Stimulated activated CD4-positive, alpha-beta T cell treated with anti-CD3 and anti-CD28 coated beads, Interleukin-1b, Interleukin-23, amount 100 ng/mL, for 24 hours (primary cell): ENCODE measurements around the gene SLC11A1.

Experiments used
- DNase-seq, 4 experiments: peaks; one replicate each; pipeline ENCODE4 v3.0.0-alpha.2; 2020; ENCODE audit warnings: low read depth in 4 of 4, low spot score in 1 of 4

Gene SLC11A1

DNA sequence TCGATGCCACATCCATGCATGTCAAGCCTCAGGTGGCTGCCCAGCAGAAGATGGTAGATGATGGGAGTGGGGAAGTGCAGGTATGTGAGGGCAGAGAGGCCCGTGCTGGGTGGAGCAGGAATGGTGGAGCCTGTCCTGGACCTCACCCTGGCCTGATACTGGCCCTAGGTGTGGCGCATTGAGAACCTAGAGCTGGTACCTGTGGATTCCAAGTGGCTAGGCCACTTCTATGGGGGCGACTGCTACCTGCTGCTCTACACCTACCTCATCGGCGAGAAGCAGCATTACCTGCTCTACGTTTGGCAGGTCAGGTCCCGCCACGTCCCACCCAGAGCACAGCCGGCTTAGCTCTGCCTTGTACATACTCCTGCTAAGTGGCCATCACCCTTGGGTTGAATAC is 49.8 kb downstream of the SLC11A1 start:
- DNase-seq = no peak

DNA sequence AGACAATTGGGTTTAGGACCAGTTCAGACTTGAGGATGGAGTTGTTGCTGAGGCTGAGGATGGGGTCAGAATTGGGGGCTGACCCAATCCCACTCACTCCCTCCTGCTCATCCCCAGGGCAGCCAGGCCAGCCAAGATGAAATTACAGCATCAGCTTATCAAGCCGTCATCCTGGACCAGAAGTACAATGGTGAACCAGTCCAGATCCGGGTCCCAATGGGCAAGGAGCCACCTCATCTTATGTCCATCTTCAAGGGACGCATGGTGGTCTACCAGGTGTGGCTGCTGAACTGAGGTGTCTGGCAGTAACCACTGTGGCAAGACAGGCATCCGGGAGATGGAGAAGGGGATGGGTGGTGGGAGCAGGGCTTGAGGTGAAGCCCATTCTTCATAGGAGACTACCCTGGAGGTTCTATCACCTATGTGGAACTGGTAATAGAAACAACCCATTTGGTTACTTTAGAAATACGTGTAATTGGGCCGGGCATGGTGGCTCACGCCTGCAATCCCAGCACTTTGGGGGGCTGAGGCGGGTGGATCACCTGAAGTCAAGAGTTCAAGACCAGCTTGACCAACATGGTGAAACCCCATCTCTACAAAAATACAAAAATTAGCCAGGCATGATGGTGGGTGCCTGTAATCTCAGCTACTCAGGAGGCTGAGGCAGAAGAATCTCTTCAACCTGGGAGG is 50.7 kb downstream of the SLC11A1 start:
- no peak for DNase-seq

DNA sequence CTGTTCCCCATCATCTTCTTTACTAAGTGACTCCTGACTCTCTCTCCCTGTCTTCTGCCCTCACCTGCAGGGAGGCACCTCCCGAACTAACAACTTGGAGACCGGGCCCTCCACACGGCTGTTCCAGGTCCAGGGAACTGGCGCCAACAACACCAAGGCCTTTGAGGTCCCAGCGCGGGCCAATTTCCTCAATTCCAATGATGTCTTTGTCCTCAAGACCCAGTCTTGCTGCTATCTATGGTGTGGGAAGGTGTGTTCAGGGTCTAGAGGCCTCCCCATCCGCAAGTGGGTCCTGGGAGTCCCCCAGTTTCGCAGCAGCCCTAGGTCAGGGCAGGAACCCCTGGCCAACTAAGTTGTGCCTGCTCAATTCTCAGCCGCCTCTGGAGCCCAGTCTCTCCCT is 52.4 kb downstream of the SLC11A1 start:
- DNase-seq = no peak

DNA sequence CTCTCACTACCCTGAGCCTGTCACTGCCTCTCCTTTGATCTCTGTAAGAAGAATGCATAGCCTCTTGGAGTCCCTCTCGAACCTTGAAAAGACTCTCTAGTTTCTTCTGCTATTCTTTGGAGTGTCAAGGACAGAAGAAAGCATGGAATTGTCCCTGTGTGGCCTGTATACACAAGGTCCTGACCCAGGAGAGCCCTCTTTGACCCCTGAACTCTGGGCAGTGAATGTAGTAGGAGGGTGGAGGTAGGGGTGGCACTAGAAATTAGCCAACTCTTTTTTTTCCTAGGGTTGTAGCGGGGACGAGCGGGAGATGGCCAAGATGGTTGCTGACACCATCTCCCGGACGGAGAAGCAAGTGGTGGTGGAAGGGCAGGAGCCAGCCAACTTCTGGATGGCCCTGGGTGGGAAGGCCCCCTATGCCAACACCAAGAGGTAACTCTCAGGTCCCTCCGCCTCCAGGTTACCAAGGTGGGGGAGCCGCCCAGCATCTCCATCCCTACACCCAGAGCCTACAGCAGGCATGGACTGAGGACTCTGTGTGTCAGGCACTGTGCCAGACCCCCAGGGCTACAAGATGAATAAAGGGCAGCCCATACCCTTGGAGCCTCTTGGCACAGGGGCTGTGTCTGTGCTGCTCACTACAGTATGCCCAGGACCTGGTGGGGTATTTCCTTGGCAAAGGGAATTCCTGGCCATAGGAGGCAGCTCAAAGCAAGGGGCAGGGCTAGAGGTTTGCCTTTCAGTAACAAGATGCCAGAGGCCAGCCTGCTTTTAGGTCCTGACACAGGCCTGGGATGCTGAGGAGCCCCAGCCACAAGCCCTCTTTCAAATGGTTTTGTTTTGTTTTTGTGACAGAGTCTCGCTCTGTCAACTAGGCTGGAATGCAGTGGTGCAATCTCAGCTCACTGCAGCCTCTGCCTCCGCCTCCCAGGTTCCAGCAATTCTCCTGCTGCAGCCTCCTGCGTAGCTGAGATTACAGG is 53.2 kb downstream of the SLC11A1 start:
- DNase-seq = no peak

DNA sequence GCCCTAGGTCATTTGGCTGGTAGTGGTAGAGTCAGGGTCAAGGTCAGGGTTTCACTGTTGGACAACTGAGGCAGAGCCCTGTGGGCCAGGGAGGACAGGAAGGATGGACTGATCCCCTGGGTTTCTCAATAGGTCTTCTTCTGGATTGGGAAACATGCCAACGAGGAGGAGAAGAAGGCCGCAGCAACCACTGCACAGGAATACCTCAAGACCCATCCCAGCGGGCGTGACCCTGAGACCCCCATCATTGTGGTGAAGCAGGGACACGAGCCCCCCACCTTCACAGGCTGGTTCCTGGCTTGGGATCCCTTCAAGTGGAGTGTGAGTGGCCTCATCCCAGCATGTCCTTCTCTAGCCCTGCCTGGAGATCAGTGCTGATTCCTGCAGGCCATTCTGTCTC is 54.9 kb downstream of the SLC11A1 start:
- no peak for DNase-seq

DNA sequence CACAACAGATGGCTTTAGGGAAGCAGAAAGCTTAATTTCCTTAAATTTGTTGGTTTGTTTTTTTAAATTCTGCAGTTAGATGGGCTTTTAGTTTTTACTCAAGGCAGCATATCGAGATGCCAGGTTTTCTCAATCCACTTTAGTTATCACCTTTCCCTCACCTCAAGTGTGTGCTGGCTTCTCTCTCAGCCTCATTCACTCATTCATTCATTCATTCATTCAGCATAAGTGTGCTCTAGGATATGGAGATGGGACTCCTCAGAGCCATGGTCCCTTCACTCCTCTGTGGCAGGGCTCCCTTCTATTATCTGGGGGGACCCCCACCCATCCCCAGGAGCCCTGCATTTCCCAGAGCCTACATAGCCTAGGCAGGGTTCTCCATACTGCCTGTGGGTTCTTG is 55.9 kb downstream of the SLC11A1 start:
- no peak for DNase-seq

DNA sequence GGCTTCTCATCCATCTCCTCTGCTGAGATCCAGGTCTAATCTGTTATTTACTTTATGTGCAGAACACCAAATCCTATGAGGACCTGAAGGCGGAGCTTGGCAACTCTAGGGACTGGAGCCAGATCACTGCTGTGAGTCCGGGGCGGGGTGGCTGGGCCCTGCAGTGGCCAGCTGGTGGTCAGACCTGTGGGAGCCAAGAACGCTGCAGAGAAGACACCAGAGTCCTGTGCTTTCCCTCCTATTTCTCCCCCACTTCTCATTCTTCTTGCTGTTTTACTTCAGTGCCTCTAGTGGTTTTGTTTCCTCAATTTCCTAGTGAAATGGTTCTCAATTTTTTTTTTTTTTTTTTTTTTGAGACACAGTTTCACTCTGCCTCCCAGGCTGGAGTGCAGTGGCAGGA is 56.5 kb downstream of the SLC11A1 start:
- DNase-seq = no peak

DNA sequence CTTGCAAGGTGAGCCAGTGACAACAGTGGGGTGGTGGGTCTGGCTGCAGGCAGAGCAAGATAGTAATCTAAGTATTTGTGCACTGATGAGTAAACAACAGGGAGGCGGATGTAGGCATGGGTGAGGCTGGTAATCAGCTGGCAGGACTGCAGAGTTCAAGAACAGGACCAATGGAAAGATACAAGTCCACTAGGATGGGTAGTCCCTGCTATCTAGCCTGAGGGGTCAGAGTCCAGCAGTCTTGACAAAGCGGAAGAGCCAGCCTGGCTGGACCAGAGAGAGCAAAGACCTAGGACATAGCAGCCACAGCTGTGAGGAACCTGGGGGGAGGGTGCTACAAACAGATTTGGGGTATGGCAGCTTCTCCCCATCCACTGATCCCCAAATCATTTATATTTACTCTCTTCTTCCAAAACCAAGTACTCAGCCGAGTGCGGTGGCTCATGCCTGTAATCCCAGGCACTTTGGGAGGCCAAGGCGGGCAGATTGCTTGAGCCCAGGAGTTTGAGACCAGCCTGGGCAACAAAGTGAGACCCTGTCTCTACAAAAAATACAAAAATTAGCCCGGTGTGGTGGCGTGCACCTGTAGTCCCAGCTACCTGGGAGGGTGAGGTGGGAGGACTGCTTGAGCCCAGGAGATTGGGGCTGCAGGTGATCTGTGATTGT is 62.8 kb downstream of the SLC11A1 start:
- no peak for DNase-seq

DNA sequence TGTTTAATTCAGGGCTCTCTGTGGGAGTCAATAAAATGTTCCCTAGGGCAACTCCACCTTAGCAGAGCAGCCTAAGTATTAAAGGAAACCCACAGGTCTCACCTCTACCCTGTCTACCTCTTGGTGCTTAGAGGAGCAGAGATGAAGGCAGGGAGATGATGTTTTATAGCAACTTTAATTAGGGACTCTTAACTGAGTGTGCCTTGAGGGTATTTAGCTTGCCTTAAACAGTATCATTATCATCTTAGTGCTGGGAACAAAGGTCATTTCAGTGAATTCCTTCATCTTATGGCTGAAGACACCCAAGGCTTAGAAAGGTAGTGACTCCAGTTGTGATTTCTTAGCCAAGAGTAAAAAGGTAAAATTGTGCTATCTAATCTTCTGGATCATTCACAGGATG is 63.5 kb downstream of the SLC11A1 start:
- no peak for DNase-seq
